Brain microvascular endothelial cell (primary cell): ENCODE data around the gene PRMT7.
A peak's percentile ranks its signal among the peaks of the same experiment; 100 is the strongest.

ENCODE experiments used
- DNase-seq: peaks from one replicate; pipeline ENCODE4 v3.0.0-alpha.2; 2020
- H3K27ac ChIP-seq: fragments of 250-450 bp; sonication (Bioruptor Pico); 2 replicates; pipeline ENCODE4 v1.5.1; 2020; ENCODE audit warnings: mild to moderate bottlenecking, moderate library complexity
- H3K27me3 ChIP-seq: fragments of 250-450 bp; sonication (Bioruptor Pico); replicated peaks from 2 replicates; pipeline ENCODE4 v1.5.1; 2020; ENCODE audit warnings: mild to moderate bottlenecking
- H3K36me3 ChIP-seq: fragments of 250-450 bp; sonication (Bioruptor Pico); replicated peaks from 2 replicates; pipeline ENCODE4 v1.5.1; 2020; ENCODE audit warnings: mild to moderate bottlenecking
- H3K4me3 ChIP-seq: 2 replicates; pipeline ENCODE4 v1.5.1; 2011; ENCODE audit warnings: low read depth, mild to moderate bottlenecking, control low read depth, low read length, moderate library complexity
- CTCF ChIP-seq: IDR thresholded peaks from 2 replicates; pipeline ENCODE4 v1.5.1; 2011; ENCODE audit warnings: low read depth, mild to moderate bottlenecking, moderate library complexity, low read length, control low read depth, inconsistent platforms; ENCODE audit errors: missing control alignments
- in situ Hi-C: cut with HindIII; loops from 2 replicates; pipeline ENCODE4 v1.10.0; 2017; ENCODE audit warnings: low sequenced_read_pairs, low pct_ligation_motif_present

PRMT7 gene

GRCh38 chr16:68310774-68311511 lies at the start of gene PRMT7, which contains the start of gene SLC7A6OS:
Gene PRMT7 (plus strand): TSS chr16:68311019. CDS start chr16:68315980, 4,961 bp downstream.
Gene SLC7A6OS (minus strand): TSS chr16:68310946. CDS start chr16:68310926, 20 bp downstream.
- Histone ChIP-seq H3K4me3 (peak within 1 kb of the TSS; percentile 80), H3K27me3 (no peaks in the 10 kb centered on the region), H3K36me3 (peaks cover 21% of the 10 kb centered on the region), H3K27ac (peak within 1 kb of the TSS; percentile 83)
- peak; percentile 82 for DNase-seq
- TF ChIP-seq CTCF, result peak; percentile 37
- in situ Hi-C loops, result no loop called here

- TF ChIP-seq CTCF, result no peak
- H3K27me3 ChIP-seq, result no peaks in the 10 kb centered on the region
- H3K4me3 ChIP-seq, result peak overlapping the region; percentile 93
- H3K36me3 ChIP-seq, result no peaks in the 10 kb centered on the region
- in situ Hi-C loops, result no loop called here
- no peak for DNase-seq
- H3K27ac ChIP-seq, result peak overlapping the region; percentile 96
These were observed 47.2 kb upstream of the PRMT7 start for GRCh38 chr16:68263559-68264127.

- in situ Hi-C loops, result no loop called here
- H3K27ac ChIP-seq, result peak within 1 kb of the TSS; percentile 96
- H3K27me3 ChIP-seq, result no peaks in the 10 kb centered on the region
- peak within 1 kb of the TSS; percentile 93 for H3K4me3 ChIP-seq
- H3K36me3 ChIP-seq, result no peaks in the 10 kb centered on the region
- peak; percentile 85 for TF ChIP-seq CTCF
- DNase-seq, result peak; percentile 59
These were observed 46.4 kb upstream of the PRMT7 start, which contains the start of gene SLC7A6 for GRCh38 chr16:68264128-68265077. Gene SLC7A6 (plus strand): TSS chr16:68264526. CDS start chr16:68274727, 10,201 bp downstream.

GRCh38 chr16:68265078-68265920 lies 45.5 kb upstream of the PRMT7 start:
- DNase-seq, result peak; percentile 50
- in situ Hi-C loops, result no loop called here
- Histone ChIP-seq H3K27ac (peak overlapping the region; percentile 96), H3K27me3 (no peaks in the 10 kb centered on the region), H3K36me3 (no peaks in the 10 kb centered on the region), H3K4me3 (peak overlapping the region; percentile 93)
- no peak for TF ChIP-seq CTCF
